Measurements from ENCODE around the gene SLC9B1.

GRCh38 chr4:103018391-103019307 lies 856 bp downstream of the SLC9B1 start:
- TF ChIP-seq BHLHE40 (IDR thresholded peaks at IDR 0.05; ENCODE audit: borderline replicate concordance) (no peak), FOXM1 (IDR thresholded peaks at IDR 0.05; ENCODE audit: borderline replicate concordance) (no peak), TARDBP (IDR thresholded peaks at IDR 0.05) (no peak), NFRKB (IDR thresholded peaks at IDR 0.05) (no peak), SP1 (IDR thresholded peaks at IDR 0.05) (no peak), HDGF (IDR thresholded peaks at IDR 0.05; ENCODE audit: borderline replicate concordance) (no peak), SUZ12 (IDR thresholded peaks at IDR 0.05) (no peak), FOXK2 (IDR thresholded peaks at IDR 0.05) (no peak), ZNF384 (IDR thresholded peaks at IDR 0.05) (no peak), PKNOX1 (IDR thresholded peaks at IDR 0.05) (no peak), CTBP1 (IDR thresholded peaks at IDR 0.05; ENCODE audit: borderline replicate concordance) (no peak), ELF4 (IDR thresholded peaks at IDR 0.05) (no peak), ARNT (IDR thresholded peaks at IDR 0.05) (no peak)
